NCI-H1105 treated with DMSO at 0.1 percent for 48 hours (cell line): ENCODE measurements around the gene PF4V1.

Experiments
- DNase-seq: peaks from one replicate; lab custom pipeline; 2025; lab: John Stamatoyannopoulos, UW

Gene PF4V1, protein sequence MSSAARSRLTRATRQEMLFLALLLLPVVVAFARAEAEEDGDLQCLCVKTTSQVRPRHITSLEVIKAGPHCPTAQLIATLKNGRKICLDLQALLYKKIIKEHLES

DNA sequence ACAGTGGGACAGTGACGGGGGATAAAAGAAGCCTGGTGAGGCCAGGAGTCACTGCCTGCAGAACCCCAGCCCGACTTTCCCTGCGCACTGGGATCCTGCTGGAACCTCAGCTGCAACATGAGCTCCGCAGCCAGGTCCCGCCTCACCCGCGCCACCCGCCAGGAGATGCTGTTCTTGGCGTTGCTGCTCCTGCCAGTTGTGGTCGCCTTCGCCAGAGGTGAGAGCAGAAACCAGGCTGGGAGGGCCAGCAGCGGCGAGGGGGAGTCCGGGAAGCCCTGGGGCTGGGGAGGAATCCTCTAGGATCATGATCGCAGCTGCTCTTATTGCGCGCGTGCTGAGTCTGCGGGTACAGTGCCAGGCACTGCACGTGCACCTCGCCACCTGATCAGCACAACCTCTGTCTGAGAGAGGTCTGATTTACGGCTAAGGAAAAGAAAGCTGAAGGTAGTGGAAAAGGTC lies at the start of gene PF4V1:
Gene PF4V1, plus strand, starts transcription at position 51 of the 459 bp plus-strand sequence. Its CDS starts 67 bp downstream, at position 118.
- DNase-seq, result no peak

DNA sequence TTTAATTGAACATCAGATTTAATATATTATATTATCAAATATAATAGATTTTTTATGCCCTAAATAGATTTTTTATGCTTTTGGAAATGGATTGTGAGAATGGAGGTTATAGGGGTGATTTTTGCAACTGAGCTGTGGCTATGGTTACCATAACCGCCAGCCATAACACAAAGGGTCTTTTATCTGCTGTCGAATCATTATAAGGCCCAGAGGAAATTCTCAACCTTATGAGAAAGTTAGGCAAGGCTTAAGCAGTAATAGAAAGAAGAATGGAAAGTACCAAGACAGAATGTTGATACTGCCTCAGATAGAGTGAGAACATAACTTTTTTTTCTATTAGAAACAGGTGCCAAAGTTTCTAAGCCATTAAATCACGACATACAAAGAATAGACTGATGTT lies 42.9 kb upstream of the PF4V1 start:
- DNase-seq, result no peak

DNA sequence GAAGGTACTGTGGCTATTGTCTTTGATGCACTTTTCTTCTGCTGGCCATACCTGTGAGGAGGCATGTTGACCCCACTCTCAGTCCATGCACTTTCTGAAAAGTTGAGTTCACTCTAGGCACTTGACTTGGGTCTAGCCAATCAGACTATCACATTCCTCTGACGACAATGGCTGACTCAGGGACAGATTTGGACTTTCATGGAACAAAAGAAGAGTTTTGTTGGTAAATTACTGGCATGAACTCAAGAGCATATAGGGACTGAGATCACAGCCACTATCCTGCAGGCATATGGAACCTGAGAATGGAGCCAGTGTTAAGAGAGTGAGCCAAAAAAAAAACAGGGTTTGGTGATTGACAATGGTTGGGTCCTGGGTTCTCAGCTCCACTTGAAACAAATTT lies 41.3 kb upstream of the PF4V1 start:
- DNase-seq, result no peak

DNA sequence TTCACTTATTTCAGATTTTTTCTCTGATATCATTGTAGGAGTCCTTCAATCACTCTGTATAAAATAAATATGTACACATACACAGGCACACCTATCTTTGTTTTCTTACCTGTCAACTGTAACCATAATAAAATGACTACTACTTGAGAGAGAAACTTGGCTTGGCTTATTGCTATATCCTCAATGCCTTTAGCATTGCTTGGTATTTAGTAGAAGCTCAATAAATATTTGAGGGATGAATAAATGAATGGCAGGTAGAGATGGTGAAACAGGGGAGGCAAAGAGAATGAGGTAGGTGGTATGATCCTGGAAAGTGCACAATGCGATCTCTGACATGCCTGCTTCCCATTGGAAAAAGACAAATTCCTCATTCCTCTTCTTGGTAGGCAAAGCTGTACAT lies 38.4 kb upstream of the PF4V1 start:
- DNase-seq, result no peak

DNA sequence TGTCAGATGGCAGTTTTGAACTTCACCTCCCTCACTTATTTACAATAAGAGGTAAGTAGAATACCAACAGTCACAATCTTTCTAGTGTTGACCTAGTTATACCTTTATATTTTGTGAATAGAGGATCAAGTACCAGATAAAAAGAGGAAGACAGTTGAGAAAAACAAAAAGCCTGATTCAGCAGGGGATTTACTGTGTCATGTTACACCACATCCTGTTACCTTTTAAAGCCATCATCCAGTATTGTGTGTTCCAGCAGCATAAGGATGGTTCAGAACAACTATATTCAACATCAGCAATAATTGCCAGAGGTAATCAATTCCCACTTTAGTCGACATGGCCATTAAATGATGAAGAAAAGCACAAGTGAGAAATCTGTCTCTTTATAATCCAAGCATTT lies 38.0 kb upstream of the PF4V1 start:
- DNase-seq, result no peak

DNA sequence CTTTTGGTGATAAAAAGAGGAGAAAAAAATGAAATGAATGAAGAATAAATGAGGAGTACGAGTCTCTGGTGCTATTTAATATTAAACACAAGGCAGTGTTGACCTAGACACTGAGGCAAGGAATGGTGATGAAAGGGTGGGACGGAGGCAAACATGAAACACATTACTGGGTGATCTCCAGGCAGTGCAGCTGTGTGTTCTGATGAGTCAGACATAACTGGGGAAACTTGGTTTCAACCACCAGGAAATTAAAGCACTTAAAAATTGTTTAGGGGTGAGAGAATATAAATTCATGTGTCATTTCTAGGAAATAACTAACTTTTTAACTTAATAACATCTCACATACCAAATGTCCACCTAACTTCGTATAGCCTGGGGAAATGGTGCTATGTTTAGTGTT lies 36.3 kb upstream of the PF4V1 start:
- no peak for DNase-seq

DNA sequence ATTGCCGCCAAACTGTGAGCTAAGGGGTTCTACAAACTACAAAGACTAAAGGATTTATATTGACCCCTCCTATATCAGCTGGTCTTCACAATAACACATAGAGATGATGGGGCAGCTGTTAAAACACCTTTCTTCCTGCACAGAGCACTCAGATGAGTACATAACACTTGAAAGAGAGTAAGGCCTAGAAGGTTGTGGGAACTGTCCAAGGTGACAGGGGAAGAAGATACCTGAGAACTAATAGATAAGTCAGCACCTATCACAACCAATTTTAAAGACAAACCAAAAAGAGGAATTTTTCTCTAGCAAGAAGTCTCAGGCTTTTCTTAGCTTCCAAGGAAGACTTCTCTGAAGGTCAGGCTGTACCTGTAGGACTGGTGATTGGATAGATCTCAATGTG lies 35.8 kb upstream of the PF4V1 start:
- no peak for DNase-seq

DNA sequence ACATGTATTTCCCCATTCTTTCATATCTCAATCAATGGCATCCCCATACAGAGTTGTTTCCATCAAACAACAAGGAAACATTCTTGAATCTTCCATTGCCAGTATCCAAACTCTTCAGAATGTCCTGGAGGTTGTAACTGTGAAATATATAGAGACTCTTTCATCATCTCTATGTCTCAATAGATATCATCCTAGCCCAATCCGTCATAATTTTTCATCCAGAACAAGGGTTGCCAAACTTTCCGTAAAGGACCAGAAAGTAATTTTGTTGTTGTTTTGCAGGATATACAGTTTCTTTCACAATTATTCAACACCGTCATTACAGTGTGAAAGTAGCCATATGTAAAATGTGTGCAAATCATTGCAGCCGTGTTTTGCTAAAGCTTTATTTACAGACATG lies 31.8 kb upstream of the PF4V1 start:
- DNase-seq, result no peak

DNA sequence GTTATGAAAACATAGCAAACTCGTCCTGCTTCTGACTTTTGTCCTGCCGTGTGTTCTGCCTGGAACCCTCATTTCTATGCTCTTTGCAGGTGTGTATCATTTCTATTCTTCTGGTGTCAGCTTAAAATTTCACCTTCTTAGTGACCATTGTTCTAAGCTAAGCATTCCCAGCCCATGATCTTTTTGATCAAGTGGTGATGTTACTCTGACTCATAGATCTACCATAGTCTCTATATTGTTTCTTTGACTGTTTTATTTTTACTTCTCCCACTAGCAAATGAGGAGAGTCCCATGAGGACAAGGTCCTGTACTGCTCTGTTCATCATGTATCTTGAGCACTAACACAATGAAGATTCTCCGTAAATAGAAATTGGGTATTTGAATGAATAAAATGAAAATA lies 30.7 kb upstream of the PF4V1 start:
- DNase-seq, result no peak

DNA sequence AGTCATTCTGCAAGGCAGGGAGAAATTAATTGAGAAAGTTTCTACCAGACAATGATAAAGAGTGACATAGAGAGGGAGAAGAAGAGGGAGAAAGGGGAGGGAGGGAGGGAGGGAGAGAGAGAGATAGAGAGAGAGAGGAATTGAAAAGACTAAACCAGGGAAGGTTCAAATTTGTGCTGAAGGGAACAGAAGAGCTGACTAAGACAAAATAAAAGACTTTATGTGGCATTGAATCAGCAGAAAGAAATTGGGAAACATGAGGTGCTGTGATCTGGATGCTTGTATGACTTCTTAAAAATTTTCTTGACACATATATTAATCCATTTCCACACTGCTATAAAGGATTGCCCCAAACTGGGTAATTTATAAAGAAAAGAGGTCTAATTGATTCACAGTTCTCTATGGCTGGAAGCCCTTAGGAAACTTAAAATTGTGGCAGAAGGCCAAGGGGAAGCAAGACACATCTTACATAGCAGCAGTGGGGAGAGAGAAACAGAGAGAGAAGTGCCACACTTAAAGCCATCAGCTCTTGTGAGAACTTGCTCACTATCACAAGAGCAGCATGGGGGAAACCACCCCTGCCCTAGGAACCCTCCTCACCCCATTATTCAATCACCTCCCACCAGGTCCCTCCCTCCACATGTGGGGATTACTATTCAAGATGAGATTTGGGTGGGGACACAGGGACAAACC lies 30.1 kb upstream of the PF4V1 start:
- no peak for DNase-seq

DNA sequence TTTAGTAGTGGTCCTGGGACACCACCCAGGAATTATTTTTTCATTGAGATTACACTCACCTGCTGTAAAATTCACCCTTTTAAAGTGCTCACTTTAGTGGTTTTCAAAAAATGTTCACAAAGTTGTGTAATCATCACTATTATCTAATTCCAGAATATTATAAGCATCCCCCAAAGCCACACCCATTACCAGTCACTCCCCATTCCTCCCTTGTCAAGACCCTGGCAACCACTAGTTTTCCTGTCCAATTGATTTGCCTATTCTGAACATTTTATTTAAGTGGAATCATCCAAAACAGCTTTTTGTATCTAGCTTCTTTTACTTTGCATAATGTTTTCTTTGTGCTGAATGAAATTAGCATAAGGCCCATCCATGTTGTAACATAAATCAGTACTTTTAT lies 29.3 kb upstream of the PF4V1 start:
- no peak for DNase-seq

DNA sequence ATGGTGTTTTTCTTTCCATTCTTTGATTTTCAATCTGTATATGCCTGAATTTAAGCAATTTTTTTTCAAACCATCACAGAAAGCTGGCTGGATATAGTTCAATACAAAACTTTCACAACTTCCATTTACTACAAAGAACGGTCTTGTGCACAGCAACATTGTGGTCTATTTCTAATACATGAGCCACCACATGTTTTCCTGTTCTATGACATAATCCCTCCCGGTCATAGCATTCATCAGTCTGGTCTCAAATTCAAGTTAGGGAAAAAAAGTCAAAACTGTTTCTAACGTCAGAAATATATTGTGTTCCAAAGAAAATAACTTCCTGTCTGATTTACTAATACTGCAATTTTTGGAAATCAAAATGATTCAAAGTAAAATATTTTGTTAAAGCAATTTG lies 24.1 kb upstream of the PF4V1 start:
- no peak for DNase-seq

DNA sequence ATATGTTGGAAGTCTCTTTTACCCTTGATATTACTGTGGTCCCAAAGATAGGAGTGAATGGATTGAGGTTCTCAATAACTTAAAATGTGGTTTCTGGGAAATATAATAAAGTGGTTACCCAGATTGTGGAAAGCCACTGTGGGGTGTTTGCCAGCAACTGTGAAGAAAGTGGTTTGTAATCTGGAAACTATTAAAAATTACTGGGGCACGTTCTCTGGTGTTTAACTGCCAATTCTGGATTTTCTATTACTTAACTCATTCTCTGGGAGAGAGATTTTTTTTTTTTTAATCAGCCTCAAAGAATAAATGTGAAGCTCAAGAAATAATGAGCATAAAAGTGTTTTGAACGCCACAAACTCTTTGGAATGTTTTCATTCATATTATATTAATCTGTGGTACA lies 21.5 kb upstream of the PF4V1 start:
- no peak for DNase-seq

DNA sequence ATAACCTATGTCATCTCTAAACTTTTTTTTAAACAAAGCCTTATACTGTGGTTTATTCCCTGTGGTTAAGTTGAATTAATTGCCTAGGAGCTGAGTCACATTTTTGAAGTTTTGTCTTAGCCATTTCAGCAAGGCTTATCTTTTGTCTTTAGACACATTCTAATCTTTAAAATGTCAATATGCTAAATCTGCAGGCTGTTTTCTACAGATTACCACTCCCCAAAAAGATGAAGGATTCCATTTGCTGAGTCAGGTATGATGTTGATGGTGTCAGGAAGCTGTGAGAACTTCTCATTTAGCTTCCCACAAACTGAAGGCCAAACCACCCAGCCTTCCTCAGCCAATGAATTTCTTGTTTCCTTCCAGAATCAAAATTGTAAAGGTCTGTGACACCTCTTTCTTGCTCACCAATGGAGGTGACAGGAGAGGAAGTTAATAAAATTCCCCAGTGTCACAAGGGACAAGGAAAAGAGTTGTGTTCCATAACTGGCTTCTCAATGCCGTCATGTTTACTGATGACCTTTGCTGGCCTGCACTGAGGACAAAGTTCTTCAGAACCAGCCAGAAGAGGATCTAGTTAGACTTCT lies 20.4 kb upstream of the PF4V1 start:
- DNase-seq, result no peak

DNA sequence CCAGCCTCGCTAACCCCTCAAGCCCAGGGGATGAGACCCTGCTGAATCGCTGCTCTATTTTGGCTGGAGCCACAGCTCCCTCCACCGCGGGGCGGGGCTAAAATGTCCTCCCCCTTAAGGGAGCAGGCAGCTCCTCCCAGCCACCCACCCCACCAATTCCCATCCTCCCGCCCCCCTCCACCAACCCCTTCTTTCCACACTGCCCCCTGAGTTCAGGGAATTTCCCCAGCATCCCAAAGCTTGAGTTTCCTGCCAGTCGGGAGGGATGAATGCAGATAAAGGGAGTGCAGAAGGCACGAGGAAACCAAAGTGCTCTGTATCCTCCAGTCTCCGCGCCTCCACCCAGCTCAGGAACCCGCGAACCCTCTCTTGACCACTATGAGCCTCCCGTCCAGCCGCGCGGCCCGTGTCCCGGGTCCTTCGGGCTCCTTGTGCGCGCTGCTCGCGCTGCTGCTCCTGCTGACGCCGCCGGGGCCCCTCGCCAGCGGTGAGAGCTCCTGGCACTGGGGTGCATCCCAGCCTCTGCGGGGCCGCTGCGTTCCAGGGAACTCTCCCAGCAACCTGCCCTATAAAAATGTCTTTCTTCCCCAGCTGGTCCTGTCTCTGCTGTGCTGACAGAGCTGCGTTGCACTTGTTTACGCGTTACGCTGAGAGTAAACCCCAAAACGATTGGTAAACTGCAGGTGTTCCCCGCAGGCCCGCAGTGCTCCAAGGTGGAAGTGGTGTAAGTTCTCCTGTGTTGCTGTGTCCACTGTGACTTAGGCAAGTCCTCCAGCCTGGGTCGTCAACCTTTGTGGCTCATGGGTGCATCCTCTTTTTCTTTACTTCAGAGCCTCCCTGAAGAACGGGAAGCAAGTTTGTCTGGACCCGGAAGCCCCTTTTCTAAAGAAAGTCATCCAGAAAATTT lies 16.5 kb upstream of the PF4V1 start, which contains the start of gene CXCL6:
Gene CXCL6, plus strand, starts transcription at position 306 of the 907 bp plus-strand sequence. Its CDS starts 73 bp downstream, at position 379.
- DNase-seq, result no peak

DNA sequence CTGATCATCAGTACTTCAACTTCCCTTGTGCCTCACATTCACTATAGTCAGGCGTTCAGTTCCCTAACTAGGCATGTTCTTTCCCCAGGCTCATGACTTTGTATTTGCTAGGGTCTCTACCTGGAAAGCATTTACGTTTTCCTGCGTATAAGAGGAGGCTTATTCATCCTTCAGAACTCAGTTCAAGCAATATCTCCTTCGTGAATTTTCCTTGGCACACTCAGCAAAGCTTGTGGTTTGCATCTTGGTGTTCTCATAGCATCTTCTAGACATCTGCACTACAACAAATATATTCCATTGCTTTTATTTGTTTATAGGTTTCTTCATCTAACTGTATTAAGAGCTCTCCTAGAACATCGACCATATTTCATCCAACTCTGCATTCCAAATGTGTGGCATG lies 14.0 kb upstream of the PF4V1 start:
- no peak for DNase-seq

DNA sequence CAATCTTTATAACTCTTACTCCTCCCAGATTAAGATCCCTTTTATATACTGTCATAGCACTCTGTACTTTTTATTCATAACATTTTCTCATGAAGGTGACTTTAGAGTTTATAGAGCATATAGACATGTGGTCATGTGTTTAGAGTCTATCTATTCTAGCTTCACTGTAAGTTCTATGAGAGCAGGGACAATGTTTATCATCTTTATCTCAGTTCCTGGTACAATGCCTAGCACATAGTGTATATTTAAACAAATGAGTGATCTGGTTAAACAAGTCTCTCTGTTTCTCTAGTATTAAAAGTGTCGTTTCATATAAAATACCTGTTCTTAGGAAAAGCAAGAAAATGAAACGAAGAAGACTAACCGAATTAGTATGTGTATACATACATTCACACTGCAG lies 13.4 kb upstream of the PF4V1 start:
- no peak for DNase-seq

DNA sequence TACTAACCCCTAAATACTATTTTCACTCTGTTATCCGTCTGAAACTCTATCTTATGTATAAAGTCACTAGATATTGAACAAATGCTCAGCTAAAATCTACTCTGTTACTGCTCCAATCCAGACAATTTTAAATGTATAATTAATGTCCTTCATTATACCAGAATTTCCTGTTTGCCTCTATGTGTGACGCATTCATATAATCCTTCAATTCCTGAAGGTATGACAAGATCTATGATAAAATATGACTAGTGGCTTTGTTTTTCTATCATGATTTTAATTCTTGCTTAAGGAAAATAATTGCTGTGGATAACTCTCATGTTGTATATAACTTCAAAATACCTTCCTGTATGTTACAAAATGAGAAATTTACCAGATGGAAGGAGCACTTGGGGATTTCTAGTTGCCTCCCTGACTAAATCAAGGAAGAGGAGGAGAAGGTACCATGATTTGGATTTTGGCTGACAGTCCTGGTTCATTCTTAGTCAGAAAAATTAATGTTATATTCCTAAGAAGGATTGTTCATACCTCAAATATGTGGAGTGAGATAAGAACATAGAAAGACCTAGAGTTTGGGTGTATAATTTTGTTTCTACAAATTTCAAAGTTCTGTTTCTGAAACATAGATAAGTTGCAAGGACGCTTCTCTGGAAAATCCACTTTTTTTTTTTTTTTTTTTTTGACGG lies 11.7 kb upstream of the PF4V1 start:
- no peak for DNase-seq

DNA sequence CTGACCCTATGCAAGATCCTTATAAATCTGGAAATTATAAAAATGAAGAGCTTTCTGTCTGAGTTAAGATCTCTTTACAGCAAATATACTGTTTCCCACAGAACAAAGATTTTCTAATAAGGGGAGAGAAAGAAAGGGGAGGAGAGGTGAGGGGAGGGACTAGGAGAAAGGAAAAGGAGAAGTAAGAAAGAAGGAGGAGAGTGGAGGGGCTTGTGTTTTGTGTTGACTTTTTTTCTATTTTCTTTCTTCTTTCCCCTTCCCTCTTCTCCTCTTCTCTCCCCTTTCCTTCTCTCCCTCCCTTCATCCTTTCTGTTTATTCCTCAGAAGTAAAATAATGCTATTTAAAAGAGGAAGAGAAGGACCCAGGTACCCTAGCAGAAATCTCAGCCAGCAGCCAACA lies 10.4 kb upstream of the PF4V1 start:
- DNase-seq, result no peak

DNA sequence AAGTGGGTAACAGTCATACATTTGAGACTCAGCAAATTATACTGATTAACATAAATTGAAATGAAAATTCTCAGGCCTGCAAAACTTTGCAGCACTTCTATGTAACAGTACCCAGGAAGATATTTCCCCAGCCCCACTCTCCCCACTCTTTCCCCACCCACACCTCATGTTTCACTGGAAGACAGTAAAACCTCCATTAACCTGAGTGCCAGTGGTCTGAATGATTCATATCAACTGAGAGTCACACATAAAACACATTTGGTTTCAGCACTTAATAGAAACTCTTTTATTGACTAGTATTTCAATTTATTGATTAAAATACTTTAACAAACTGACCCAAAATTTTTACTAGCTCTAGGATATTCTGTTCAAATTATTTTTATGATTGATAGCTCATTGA lies 9.7 kb upstream of the PF4V1 start:
- no peak for DNase-seq

DNA sequence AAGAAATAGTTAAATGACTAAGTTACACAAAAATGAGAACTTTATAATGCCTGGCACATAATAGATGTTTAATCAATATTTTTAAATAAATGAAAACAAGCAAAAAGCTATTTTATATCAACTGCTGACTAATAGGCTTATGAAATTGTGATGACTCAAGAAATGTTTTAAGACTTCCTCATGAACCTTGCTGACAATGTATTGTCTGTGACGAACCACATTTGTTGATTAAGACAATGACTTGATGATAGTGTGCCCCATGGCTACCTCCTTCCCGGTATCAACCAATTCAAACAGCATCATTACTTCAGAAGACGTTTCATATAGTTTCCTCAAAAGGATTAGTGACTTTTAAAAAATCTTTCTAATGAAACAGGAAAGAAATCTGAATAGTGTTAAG lies 8.8 kb upstream of the PF4V1 start:
- DNase-seq, result no peak

DNA sequence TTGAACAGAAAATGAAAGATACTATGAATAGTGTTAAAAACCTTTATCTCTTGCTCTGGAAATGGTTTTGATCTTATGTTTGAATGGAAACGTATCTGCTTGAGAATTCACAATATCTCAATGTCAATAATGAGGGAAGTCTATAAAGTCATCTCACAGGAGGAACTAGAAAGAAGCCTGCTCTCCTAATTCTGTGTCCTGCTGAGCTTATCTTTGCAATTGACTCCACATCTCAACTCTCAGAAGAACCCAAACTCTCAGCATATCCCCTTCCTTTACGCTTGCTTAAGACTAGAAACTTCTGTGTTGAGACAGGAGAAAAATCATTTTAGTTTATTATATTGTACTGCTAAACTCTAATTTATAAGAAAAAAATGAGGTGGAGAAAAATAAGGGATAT lies 8.3 kb upstream of the PF4V1 start:
- DNase-seq, result no peak
